ENCODE results near the gene PIAS3.
A peak's percentile ranks its signal among the peaks of the same experiment; 100 is the strongest.

Gene PIAS3

GRCh38 chr1:145891143-145891542 is 32.3 kb upstream of the PIAS3 start:
- Histone ChIP-seq H3K9ac (ENCODE audit: low read depth, low read length) (no peak overlapping the region), H3K4me3 (ENCODE audit: low read depth, low read length) (no peak overlapping the region), H3K36me3 (ENCODE audit: control insufficient read depth, insufficient read depth, low read length) (no peaks in the 10 kb centered on the region), H3K27me3 (ENCODE audit: control insufficient read depth, insufficient read depth, low read length) (no peaks in the 10 kb centered on the region), H3K9me3 (ENCODE audit: control insufficient read depth, insufficient read depth, low read length) (no peaks in the 10 kb centered on the region), H3K4me1 (ENCODE audit: control insufficient read depth, insufficient read depth, low read length) (peaks cover 5% of the 10 kb centered on the region)

DNA sequence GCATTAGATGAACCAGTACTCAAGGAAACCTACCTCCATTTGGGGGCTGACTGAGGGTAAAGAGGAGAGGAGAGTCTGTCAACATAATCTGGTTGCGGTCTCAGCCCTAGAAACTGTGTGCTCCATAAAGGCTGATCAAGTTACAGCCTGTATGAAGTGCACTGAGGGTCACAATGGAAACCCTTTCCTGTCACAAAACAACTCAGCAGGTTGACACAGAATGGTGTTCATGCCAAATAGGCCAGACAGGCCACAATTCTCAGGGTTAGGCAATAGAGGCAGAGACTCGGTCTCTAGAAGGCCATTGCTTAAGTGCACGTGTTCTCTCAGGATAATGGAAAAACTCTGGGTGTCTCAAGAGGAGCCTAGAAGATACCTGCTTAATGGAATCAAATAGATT is 30.8 kb upstream of the PIAS3 start:
- Histone ChIP-seq H3K4me1 (ENCODE audit: control insufficient read depth, insufficient read depth, low read length) (peaks cover 5% of the 10 kb centered on the region), H3K9me3 (ENCODE audit: control insufficient read depth, insufficient read depth, low read length) (no peaks in the 10 kb centered on the region), H3K27me3 (ENCODE audit: control insufficient read depth, insufficient read depth, low read length) (peaks cover 8% of the 10 kb centered on the region), H3K4me3 (ENCODE audit: low read depth, low read length) (no peak overlapping the region), H3K36me3 (ENCODE audit: control insufficient read depth, insufficient read depth, low read length) (no peaks in the 10 kb centered on the region), H3K9ac (ENCODE audit: low read depth, low read length) (no peak overlapping the region)

- H3K4me1 ChIP-seq (ENCODE audit: control insufficient read depth, insufficient read depth, low read length): peaks cover 5% of the 10 kb centered on the region
- no peaks in the 10 kb centered on the region for H3K9me3 ChIP-seq (ENCODE audit: control insufficient read depth, insufficient read depth, low read length)
- peaks cover 24% of the 10 kb centered on the region for H3K27me3 ChIP-seq (ENCODE audit: control insufficient read depth, insufficient read depth, low read length)
- H3K36me3 ChIP-seq (ENCODE audit: control insufficient read depth, insufficient read depth, low read length): no peaks in the 10 kb centered on the region
- H3K4me3 ChIP-seq (ENCODE audit: low read depth, low read length): no peak overlapping the region
- no peak overlapping the region for H3K9ac ChIP-seq (ENCODE audit: low read depth, low read length)
Observed at GRCh38 chr1:145887631-145888030, 28.8 kb upstream of the PIAS3 start.

DNA sequence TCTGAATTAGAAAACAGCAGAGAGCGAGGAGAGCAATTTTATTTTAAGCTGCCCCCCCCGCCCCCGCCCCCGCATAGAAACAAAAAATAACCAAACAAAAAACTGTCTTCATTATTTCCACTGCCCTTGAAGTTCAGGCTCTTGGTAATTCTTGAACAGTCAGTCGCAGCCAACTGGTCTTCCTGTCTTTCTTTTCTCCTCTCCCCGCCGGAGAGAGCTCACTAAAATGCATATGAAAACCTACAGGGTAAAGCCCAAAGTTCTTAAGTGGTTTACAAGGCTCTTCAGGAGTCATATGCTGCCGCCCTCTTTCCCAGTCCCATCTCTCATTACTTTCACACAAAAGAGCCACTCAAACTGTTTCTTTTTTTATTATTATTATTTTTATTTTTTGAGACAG is 27.9 kb upstream of the PIAS3 start:
- no peaks in the 10 kb centered on the region for H3K36me3 ChIP-seq (ENCODE audit: control insufficient read depth, insufficient read depth, low read length)
- H3K27me3 ChIP-seq (ENCODE audit: control insufficient read depth, insufficient read depth, low read length): peaks cover 26% of the 10 kb centered on the region
- H3K4me3 ChIP-seq (ENCODE audit: low read depth, low read length): no peak overlapping the region
- H3K4me1 ChIP-seq (ENCODE audit: control insufficient read depth, insufficient read depth, low read length): no peaks in the 10 kb centered on the region
- H3K9ac ChIP-seq (ENCODE audit: low read depth, low read length): no peak overlapping the region
- H3K9me3 ChIP-seq (ENCODE audit: control insufficient read depth, insufficient read depth, low read length): no peaks in the 10 kb centered on the region

DNA sequence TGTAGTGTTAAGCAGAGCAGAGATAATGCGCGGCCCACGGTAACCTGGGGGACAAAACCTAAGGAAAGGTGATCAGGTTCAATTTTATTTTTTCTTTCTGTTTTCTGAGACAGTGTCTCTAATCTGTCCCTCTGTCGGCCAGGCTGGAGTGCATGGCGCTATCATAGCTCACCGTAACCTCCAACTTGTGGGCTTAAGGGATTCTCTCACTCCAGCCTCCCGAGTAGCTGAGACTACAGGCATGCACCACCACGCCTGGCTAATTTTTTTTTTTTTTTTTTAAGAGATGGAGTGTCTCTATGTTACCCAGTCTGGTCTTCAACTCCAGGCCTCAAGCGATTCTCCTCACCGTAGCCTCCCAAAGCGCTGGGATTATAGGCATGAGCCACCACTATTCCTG is 27.5 kb upstream of the PIAS3 start:
- Histone ChIP-seq H3K9me3 (ENCODE audit: control insufficient read depth, insufficient read depth, low read length) (no peaks in the 10 kb centered on the region), H3K27me3 (ENCODE audit: control insufficient read depth, insufficient read depth, low read length) (peaks cover 26% of the 10 kb centered on the region), H3K36me3 (ENCODE audit: control insufficient read depth, insufficient read depth, low read length) (no peaks in the 10 kb centered on the region), H3K9ac (ENCODE audit: low read depth, low read length) (no peak overlapping the region), H3K4me3 (ENCODE audit: low read depth, low read length) (peak overlapping the region; percentile 67), H3K4me1 (ENCODE audit: control insufficient read depth, insufficient read depth, low read length) (no peaks in the 10 kb centered on the region)

GRCh38 chr1:145885738-145886287 is 26.9 kb upstream of the PIAS3 start, which contains the start of gene ANKRD35:
Gene ANKRD35 (minus strand): TSS chr1:145885866. CDS start chr1:145885758, 108 bp downstream.
- Histone ChIP-seq H3K4me1 (ENCODE audit: control insufficient read depth, insufficient read depth, low read length) (no peaks in the 10 kb centered on the region), H3K9ac (ENCODE audit: low read depth, low read length) (no peak within 1 kb of the TSS), H3K27me3 (ENCODE audit: control insufficient read depth, insufficient read depth, low read length) (peaks cover 26% of the 10 kb centered on the region), H3K4me3 (ENCODE audit: low read depth, low read length) (peak within 1 kb of the TSS; percentile 67), H3K9me3 (ENCODE audit: control insufficient read depth, insufficient read depth, low read length) (no peaks in the 10 kb centered on the region), H3K36me3 (ENCODE audit: control insufficient read depth, insufficient read depth, low read length) (no peaks in the 10 kb centered on the region)

- H3K4me1 ChIP-seq (ENCODE audit: control insufficient read depth, insufficient read depth, low read length): peaks cover 8% of the 10 kb centered on the region
- peaks cover 26% of the 10 kb centered on the region for H3K27me3 ChIP-seq (ENCODE audit: control insufficient read depth, insufficient read depth, low read length)
- no peaks in the 10 kb centered on the region for H3K9me3 ChIP-seq (ENCODE audit: control insufficient read depth, insufficient read depth, low read length)
- H3K36me3 ChIP-seq (ENCODE audit: control insufficient read depth, insufficient read depth, low read length): no peaks in the 10 kb centered on the region
- no peak overlapping the region for H3K4me3 ChIP-seq (ENCODE audit: low read depth, low read length)
- H3K9ac ChIP-seq (ENCODE audit: low read depth, low read length): no peak overlapping the region
Observed at GRCh38 chr1:145884675-145885074, 25.8 kb upstream of the PIAS3 start.

- H3K9ac ChIP-seq (ENCODE audit: low read depth, low read length): no peak overlapping the region
- no peaks in the 10 kb centered on the region for H3K36me3 ChIP-seq (ENCODE audit: control insufficient read depth, insufficient read depth, low read length)
- peaks cover 28% of the 10 kb centered on the region for H3K27me3 ChIP-seq (ENCODE audit: control insufficient read depth, insufficient read depth, low read length)
- peaks cover 12% of the 10 kb centered on the region for H3K4me1 ChIP-seq (ENCODE audit: control insufficient read depth, insufficient read depth, low read length)
- no peak overlapping the region for H3K4me3 ChIP-seq (ENCODE audit: low read depth, low read length)
- no peaks in the 10 kb centered on the region for H3K9me3 ChIP-seq (ENCODE audit: control insufficient read depth, insufficient read depth, low read length)
Observed at GRCh38 chr1:145879775-145880174, 20.9 kb upstream of the PIAS3 start.

DNA sequence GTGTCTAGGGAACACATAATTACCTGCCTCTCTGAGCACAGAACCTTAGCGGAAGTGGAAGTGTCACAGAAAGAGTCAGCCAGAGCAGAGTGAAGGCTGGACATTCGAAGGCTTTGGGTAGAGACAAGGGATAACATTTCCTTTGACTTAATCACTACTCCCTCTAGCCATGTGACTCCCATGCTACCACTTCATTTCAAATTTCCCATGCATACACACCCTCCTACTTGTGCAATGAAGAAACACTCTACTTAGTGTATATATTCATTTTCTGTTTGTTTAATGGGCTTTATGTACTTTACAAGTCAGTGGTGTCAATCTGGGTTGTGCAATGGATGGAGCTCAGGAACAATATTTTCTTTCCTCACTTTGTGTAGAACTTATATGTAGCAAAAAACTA is 19.8 kb upstream of the PIAS3 start:
- H3K9me3 ChIP-seq (ENCODE audit: control insufficient read depth, insufficient read depth, low read length): no peaks in the 10 kb centered on the region
- H3K9ac ChIP-seq (ENCODE audit: low read depth, low read length): no peak overlapping the region
- peaks cover 12% of the 10 kb centered on the region for H3K4me1 ChIP-seq (ENCODE audit: control insufficient read depth, insufficient read depth, low read length)
- peaks cover 28% of the 10 kb centered on the region for H3K27me3 ChIP-seq (ENCODE audit: control insufficient read depth, insufficient read depth, low read length)
- no peaks in the 10 kb centered on the region for H3K36me3 ChIP-seq (ENCODE audit: control insufficient read depth, insufficient read depth, low read length)
- H3K4me3 ChIP-seq (ENCODE audit: low read depth, low read length): no peak overlapping the region

DNA sequence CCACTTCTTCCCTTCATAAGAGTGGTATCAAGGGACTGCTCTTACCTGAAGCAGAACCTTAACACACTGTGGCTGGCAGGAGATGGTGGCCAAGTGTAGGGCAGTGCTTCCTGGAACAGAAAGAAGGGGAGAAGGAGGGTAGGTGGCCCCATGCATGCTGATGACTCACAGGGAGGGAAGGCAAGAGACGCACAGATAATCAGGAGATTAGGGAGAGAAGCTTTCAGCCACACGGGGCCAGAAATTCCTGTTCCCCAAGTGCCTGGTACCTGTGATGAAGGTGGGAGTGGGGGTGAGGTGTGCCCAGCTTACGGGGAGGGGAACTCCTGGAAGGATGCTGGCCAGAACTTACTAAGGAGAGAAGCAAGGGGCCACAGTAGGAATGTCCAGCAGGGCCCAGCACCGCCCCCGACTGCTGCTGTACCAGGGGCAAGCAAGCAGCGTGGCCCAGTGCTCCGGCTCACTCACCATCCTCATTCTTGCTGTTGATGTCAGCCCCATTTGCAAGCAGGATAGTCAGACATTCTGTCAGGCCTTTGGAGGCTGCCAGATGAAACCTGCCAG is 19.1 kb upstream of the PIAS3 start:
- no peak overlapping the region for H3K4me3 ChIP-seq (ENCODE audit: low read depth, low read length)
- no peaks in the 10 kb centered on the region for H3K36me3 ChIP-seq (ENCODE audit: control insufficient read depth, insufficient read depth, low read length)
- peaks cover 14% of the 10 kb centered on the region for H3K4me1 ChIP-seq (ENCODE audit: control insufficient read depth, insufficient read depth, low read length)
- no peak overlapping the region for H3K9ac ChIP-seq (ENCODE audit: low read depth, low read length)
- peaks cover 31% of the 10 kb centered on the region for H3K27me3 ChIP-seq (ENCODE audit: control insufficient read depth, insufficient read depth, low read length)
- no peaks in the 10 kb centered on the region for H3K9me3 ChIP-seq (ENCODE audit: control insufficient read depth, insufficient read depth, low read length)

DNA sequence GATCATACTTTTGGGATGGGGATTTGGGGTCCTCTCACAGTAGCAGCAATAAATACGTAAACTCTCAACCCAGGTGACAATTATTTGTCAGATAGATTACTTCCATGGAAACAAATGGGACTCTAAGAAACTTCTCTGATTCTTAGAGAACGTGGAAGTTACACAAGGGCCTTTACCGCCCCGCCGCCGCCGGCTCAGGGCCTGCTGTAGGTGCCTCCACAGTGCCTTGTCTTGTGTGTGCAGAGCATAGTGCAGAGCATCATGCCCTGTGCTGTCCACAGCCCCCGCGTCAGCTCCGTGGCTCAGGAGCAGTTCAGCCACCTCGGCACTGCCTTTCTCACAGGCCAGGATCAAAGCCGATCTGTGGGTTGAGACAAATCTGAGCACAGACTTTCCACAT is 15.8 kb upstream of the PIAS3 start:
- no peaks in the 10 kb centered on the region for H3K36me3 ChIP-seq (ENCODE audit: control insufficient read depth, insufficient read depth, low read length)
- H3K4me1 ChIP-seq (ENCODE audit: control insufficient read depth, insufficient read depth, low read length): peaks cover 13% of the 10 kb centered on the region
- no peaks in the 10 kb centered on the region for H3K9me3 ChIP-seq (ENCODE audit: control insufficient read depth, insufficient read depth, low read length)
- peaks cover 39% of the 10 kb centered on the region for H3K27me3 ChIP-seq (ENCODE audit: control insufficient read depth, insufficient read depth, low read length)
- H3K9ac ChIP-seq (ENCODE audit: low read depth, low read length): no peak overlapping the region
- H3K4me3 ChIP-seq (ENCODE audit: low read depth, low read length): no peak overlapping the region

DNA sequence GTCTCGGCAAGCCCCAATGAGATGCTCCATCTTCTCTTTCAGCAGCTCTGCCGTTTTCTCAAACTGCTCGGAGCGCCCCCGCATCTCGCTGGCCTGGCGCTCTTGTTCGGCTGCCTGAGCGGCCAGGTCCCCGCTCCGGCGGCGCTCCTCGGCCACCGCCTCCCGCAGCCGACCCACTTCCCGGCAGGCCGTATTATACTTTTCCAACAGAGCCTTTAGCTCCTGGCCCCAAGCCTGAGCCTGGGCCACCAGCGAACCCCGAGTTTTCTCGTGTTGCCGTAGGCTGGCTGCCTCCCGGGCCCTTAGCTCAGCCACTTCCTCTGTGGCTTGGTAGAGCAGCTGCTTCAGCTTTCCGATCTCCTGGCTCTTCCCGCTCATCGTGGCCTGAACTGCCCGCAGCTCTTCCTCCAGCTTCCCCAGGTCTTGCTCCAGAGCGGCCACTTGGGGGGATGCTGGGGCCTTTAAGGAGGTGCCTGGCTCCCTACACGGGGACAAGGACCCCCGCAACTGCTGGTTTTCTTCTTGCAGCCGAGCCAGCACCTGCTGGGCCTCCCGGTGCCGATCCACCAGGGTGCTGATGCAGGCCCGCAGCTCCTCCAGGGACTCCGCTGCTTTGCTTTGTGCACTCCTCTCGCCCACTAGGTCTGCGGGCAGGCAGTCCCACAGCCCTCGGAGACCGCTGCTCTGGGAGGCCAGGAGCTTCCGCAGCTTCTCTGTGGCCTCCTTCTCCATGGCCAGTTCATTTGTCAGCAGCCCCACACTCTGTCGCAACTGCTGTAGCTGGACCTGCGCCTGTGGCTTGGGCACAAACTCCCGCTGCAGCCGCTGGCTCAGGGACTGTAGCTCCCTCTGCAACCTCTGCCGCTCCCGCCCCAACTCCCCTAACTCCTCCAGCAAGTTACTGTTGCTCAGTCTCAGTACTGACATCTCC is 13.4 kb upstream of the PIAS3 start:
- H3K4me1 ChIP-seq (ENCODE audit: control insufficient read depth, insufficient read depth, low read length): peaks cover 12% of the 10 kb centered on the region
- no peaks in the 10 kb centered on the region for H3K36me3 ChIP-seq (ENCODE audit: control insufficient read depth, insufficient read depth, low read length)
- no peaks in the 10 kb centered on the region for H3K9me3 ChIP-seq (ENCODE audit: control insufficient read depth, insufficient read depth, low read length)
- H3K27me3 ChIP-seq (ENCODE audit: control insufficient read depth, insufficient read depth, low read length): peaks cover 39% of the 10 kb centered on the region
- peak overlapping the region; percentile 81 for H3K9ac ChIP-seq (ENCODE audit: low read depth, low read length)
- H3K4me3 ChIP-seq (ENCODE audit: low read depth, low read length): peak overlapping the region; percentile 51
